Right lobe of liver (tissue), 4 donors: Measurements from ENCODE around the gene ALS2CL.

ENCODE experiments used
- POLR2A ChIP-seq: fragments of 450-650 bp; IDR thresholded peaks from one replicate; pipeline ENCODE4 v1.6.1; 2017; ENCODE audit warnings: antibody characterized with exemption, mild to moderate bottlenecking
- TF ChIP-seq, protein P1 (sequence below), 4 donors: fragments of 200-600 bp in 3 of 4; fragments of 450-650 bp in 1 of 4; IDR thresholded peaks; one replicate each; pipeline versions ENCODE4 v1.5.1 to v1.8.0; 2016 to 2022; ENCODE audit warnings: antibody characterized with exemption in 4 of 4, mild to moderate bottlenecking in 2 of 4
- donor health status: DM: no; HTN: no; CAD: no.
- donor health status: DM: no; HTN: no; CAD: no.
- donor health status: DM: no; HTN: yes; CAD: no.

- TF ChIP-seq, protein P1, sequence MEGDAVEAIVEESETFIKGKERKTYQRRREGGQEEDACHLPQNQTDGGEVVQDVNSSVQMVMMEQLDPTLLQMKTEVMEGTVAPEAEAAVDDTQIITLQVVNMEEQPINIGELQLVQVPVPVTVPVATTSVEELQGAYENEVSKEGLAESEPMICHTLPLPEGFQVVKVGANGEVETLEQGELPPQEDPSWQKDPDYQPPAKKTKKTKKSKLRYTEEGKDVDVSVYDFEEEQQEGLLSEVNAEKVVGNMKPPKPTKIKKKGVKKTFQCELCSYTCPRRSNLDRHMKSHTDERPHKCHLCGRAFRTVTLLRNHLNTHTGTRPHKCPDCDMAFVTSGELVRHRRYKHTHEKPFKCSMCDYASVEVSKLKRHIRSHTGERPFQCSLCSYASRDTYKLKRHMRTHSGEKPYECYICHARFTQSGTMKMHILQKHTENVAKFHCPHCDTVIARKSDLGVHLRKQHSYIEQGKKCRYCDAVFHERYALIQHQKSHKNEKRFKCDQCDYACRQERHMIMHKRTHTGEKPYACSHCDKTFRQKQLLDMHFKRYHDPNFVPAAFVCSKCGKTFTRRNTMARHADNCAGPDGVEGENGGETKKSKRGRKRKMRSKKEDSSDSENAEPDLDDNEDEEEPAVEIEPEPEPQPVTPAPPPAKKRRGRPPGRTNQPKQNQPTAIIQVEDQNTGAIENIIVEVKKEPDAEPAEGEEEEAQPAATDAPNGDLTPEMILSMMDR (IDR thresholded peaks at IDR 0.05), result no peak
- TF ChIP-seq POLR2A, result no peak
Measured at GRCh38 chr3:46694520-46694919, 1.0 kb upstream of the ALS2CL start.
